Testis (tissue), 2 donors: Measurements from ENCODE around the gene CACNA1S.

Experiments
- CTCF ChIP-seq, 3 experiments: fragments of 450-650 bp in 2 of 3; fragments of 200-600 bp in 1 of 3; sonication (generic) in 1 of 3; IDR thresholded peaks; one replicate each; pipeline ENCODE4 v1.5.1; 2016 to 2019; ENCODE audit warnings: antibody characterized with exemption in 3 of 3, mild to moderate bottlenecking in 2 of 3, moderate library complexity in 1 of 3
- POLR2A ChIP-seq: fragments of 450-650 bp; IDR thresholded peaks from one replicate; pipeline ENCODE4 v1.6.1; 2017; ENCODE audit warnings: antibody characterized with exemption, mild to moderate bottlenecking, moderate library complexity

- no peak for TF ChIP-seq CTCF (IDR thresholded peaks at IDR 0.05)
- no peak for TF ChIP-seq POLR2A
These were observed 102.1 kb downstream of the CACNA1S start for GRCh38 chr1:201009962-201010645.
